B cell (primary cell): ENCODE results near the gene RAB3D. TPM values are rescaled to one million over a fixed set of nuclear protein-coding genes. Genes with fewer than 3 reads are reported as not detected.

Source experiments
- ATAC-seq: fragments of 200-7000 bp; cut with Tn5 transposase; one replicate; pipeline ENCODE4 v1.10.0; 2021; ENCODE audit warnings: low read depth, mild to moderate bottlenecking, moderate number of reproducible peaks, moderate library complexity
- CTCF ChIA-PET: fragments of 350-600 bp; sonication (Branson Sonifier 250); formaldehyde crosslinking; loops from one replicate; lab custom pipeline; 2021; ENCODE audit warnings: antibody characterized with exemption, inconsistent platforms; lab: Charles Lee
- POLR2A ChIA-PET: fragments of 350-600 bp; sonication (Branson Sonifier 250); formaldehyde crosslinking; loops from one replicate; lab custom pipeline; 2021; ENCODE audit warnings: antibody characterized with exemption; lab: Charles Lee
- DNase-seq: peaks from one replicate; pipeline ENCODE4 v3.0.0; 2013
- H2AFZ ChIP-seq: 2 replicates; pipeline ENCODE4 v1.6.1; 2012; ENCODE audit warnings: mild to moderate bottlenecking, low read depth, low read length; ENCODE audit not compliant: insufficient read depth, poor library complexity, severe bottlenecking
- H3K27ac ChIP-seq, 2 donors: 1 replicate in 1 of 2; 2 replicates in 1 of 2; pipeline ENCODE4 v1.5.1; 2012 to 2013; ENCODE audit warnings: low read length in 2 of 2, mild to moderate bottlenecking in 2 of 2, moderate library complexity in 1 of 2
- H3K27me3 ChIP-seq, 4 experiments: fragments of 200-600 bp in 1 of 4; sonication (generic) in 1 of 4; replicated peaks in 1 of 4; 1 replicate in 2 of 4; 2 replicates in 2 of 4; pipeline versions ENCODE4 v1.6.1 to v1.7.0; 2013 to 2016; ENCODE audit warnings: low read length in 3 of 4, mild to moderate bottlenecking in 2 of 4, mixed read lengths in 1 of 4, moderate library complexity in 1 of 4; ENCODE audit not compliant: insufficient read depth in 4 of 4, control insufficient read depth in 3 of 4; ENCODE audit errors: control extremely low read depth in 1 of 4
- H3K36me3 ChIP-seq, 2 experiments: replicated peaks in 1 of 2; 1 replicate in 1 of 2; 2 replicates in 1 of 2; pipeline versions ENCODE4 v1.6.1 to v1.7.1; 2013; ENCODE audit warnings: low read length in 1 of 2; ENCODE audit not compliant: insufficient read depth in 2 of 2, control insufficient read depth in 1 of 2; ENCODE audit errors: control extremely low read depth in 1 of 2, extremely low read depth in 1 of 2
- H3K4me1 ChIP-seq, 2 donors: fragments of 200-600 bp in 1 of 2; sonication (generic) in 1 of 2; 1 replicate in 1 of 2; 2 replicates in 1 of 2; pipeline versions ENCODE4 v1.5.1 to v1.6.1; 2013 to 2017; ENCODE audit warnings: low read length in 2 of 2; ENCODE audit not compliant: control insufficient read depth in 2 of 2, insufficient read depth in 2 of 2
- H3K4me2 ChIP-seq: replicated peaks from 2 replicates; pipeline ENCODE3; 2012; ENCODE audit warnings: mild to moderate bottlenecking, low read depth, low read length; ENCODE audit not compliant: poor library complexity, severe bottlenecking
- H3K4me3 ChIP-seq, 5 experiments: fragments of 200-600 bp in 1 of 5; sonication (generic) in 1 of 5; 1 replicate in 3 of 5; 2 replicates in 2 of 5; pipeline versions ENCODE4 v1.5.1 to v1.7.0; 2011 to 2016; ENCODE audit warnings: low read length in 4 of 5, mild to moderate bottlenecking in 4 of 5, low read depth in 2 of 5, control low read depth in 1 of 5, moderate library complexity in 1 of 5; ENCODE audit not compliant: insufficient read depth in 1 of 5; ENCODE audit errors: control extremely low read depth in 1 of 5, extremely low read depth in 1 of 5
- H3K79me2 ChIP-seq: fragments of 200-600 bp; sonication (generic); one replicate; pipeline ENCODE4 v1.6.0; 2016; ENCODE audit warnings: low read length; ENCODE audit not compliant: control insufficient read depth, insufficient read depth
- H3K9ac ChIP-seq: fragments of 200-600 bp; sonication (generic); 2 replicates; pipeline ENCODE4 v1.6.1; 2017; ENCODE audit warnings: mild to moderate bottlenecking, low read length, moderate library complexity
- H3K9me3 ChIP-seq, 3 donors: one replicate each; pipeline versions ENCODE4 v1.6.1 to v1.7.1; 2013; ENCODE audit warnings: low read length in 2 of 3; ENCODE audit not compliant: control insufficient read depth in 2 of 3, insufficient read depth in 1 of 3; ENCODE audit errors: control extremely low read depth in 1 of 3
- H4K20me1 ChIP-seq: 2 replicates; pipeline ENCODE4 v1.6.0; 2012; ENCODE audit warnings: mild to moderate bottlenecking, low read length; ENCODE audit not compliant: insufficient read depth, control insufficient read depth, poor library complexity, severe bottlenecking
- H3K27ac Mint-ChIP-seq: one replicate; pipeline ENCODE4 v1.8.0; 2021; ENCODE audit warnings: mixed read lengths
- H3K27me3 Mint-ChIP-seq: one replicate; pipeline ENCODE4 v1.8.0; 2021; ENCODE audit warnings: mixed read lengths
- H3K4me1 Mint-ChIP-seq: one replicate; pipeline ENCODE4 v1.8.0; 2021; ENCODE audit warnings: mixed read lengths
- H3K4me3 Mint-ChIP-seq: one replicate; pipeline ENCODE4 v1.8.0; 2021; ENCODE audit warnings: mixed read lengths
- H3K9me3 Mint-ChIP-seq: one replicate; pipeline ENCODE4 v1.8.0; 2022; ENCODE audit warnings: mixed read lengths; ENCODE audit not compliant: insufficient read depth
- EZH2 ChIP-seq: IDR thresholded peaks from 2 replicates; pipeline ENCODE4 v1.6.1; 2012; ENCODE audit warnings: borderline replicate concordance, low read depth, mild to moderate bottlenecking, moderate library complexity, low read length; ENCODE audit not compliant: insufficient read depth, poor library complexity, severe bottlenecking
- WGBS: methylation state at CpG from one replicate; pipeline ENCODE4 v1.1.5; 2013; ENCODE audit warnings: missing lambda C conversion rate; ENCODE audit not compliant: insufficient coverage; 5-methylcytosine and 5-hydroxymethylcytosine counted together
- intact Hi-C: fragments of 100-400 bp; cut with micrococcal nuclease; formaldehyde crosslinking; loops from one replicate; pipeline ENCODE4 v1.10.0; 2022
- polyA plus RNA-seq: library from polyadenylated mRNA; depleted of rRNA; stranded (reverse); fragments of >200 nt; gene quantifications from 2 replicates; pipeline ENCODE4 v1.2.3, GENCODE V29; 2012
- total RNA-seq, 2 donors: library from RNA; stranded (reverse); fragments of 120-200 nt in 1 of 2; gene quantifications; 1 replicate in 1 of 2; 2 replicates in 1 of 2; pipeline versions ENCODE4 v1.2.3 to v1.2.4, GENCODE V29; 2013 to 2022
- TF ChIP-seq, protein P1 (sequence below): fragments of 200-600 bp; IDR thresholded peaks from one replicate; pipeline ENCODE4 v1.8.0; 2022; ENCODE audit warnings: antibody characterized with exemption, mild to moderate bottlenecking

The RAB3D gene
- total and polyA plus RNA-seq, 2 donors (not counting 1 experiment from before 2014, with no cell fraction given) = 5.3 to 8.9 TPM

DNA sequence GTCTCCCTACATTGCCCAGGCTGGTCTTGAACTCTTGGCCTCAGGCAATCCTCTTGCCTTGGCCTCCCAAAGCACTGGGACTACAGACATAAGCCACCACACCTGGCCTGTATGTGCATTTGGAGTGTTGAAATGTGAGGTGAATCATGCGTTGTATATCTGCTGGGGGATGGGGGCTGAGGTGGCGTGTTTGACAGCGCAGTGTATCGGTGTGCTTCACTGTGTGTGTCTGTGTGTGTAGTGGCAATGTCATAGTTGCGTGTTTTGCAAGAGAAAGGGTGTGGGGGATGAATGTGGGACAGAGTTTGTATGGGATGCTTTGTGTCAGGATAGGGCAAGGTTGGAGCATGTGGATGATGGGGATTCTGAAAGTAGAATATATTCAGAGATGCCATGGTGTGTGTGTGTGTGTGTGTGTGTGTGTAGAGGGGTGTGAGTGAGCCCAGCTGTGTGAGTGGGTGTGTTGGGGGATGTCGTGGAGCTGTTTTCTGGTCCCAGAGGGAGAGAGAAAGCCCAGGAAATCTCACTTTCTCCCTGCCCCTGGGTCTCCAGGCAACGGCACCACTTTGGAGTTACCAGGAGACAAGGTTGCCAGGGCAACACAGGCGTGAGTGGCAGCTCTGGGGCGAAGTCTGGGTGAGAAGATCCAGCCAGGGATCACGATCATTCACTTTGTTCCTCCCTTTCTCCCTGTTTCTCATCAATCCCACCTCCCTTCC, 33.9 kb upstream of the RAB3D start:
- Mint-ChIP-seq H3K4me1 (peaks cover 14% of the 10 kb centered on the region), H3K9me3 (no peaks in the 10 kb centered on the region), H3K27me3 (no peaks in the 10 kb centered on the region), H3K4me3 (peak overlapping the region; percentile 74), H3K27ac (peak overlapping the region; percentile 69)
- no peak for DNase-seq
- 58% methylated on average over 10 of the region's 10 CpGs for WGBS
- ChIA-PET CTCF (interaction anchor here (1.1 to 4.6 kb wide), 2 partner anchors 62 to 109 kb away, joined by 4 to 37 read pairs; partner anchors contain the start of genes ODAD3 and PRKCSH), POLR2A (interaction anchor here (0.6 to 2.5 kb wide), 4 partner anchors 21 to 62 kb away, joined by 3 to 23 read pairs (median 4); partner anchors contain the start of genes CCDC159, ODAD3, PRKCSH and RAB3D)
- Histone ChIP-seq H3K9me3 (no peaks in the 10 kb centered on the region), H3K4me1 (peaks cover 27 to 32% of the 10 kb centered on the region in 2 donors), H4K20me1 (no peaks in the 10 kb centered on the region), H3K27me3 (no peaks in the 10 kb centered on the region), H3K9ac (no peak overlapping the region), H3K79me2 (peaks cover 16% of the 10 kb centered on the region), H2AFZ (peak overlapping the region; percentile 84), H3K27ac (no peak overlapping the region), H3K4me3 (no peak overlapping the region), H3K36me3 (peaks cover 0 to 10% of the 10 kb centered on the region in 2 experiments), H3K4me2 (peak overlapping the region; percentile 96)
- intact Hi-C loops = loop anchor here (10.0 kb wide), 1 partner anchor 1559 kb away; the partner anchor contains the start of gene FBXL12
- no peak for ATAC-seq
- TF ChIP-seq, protein P1, sequence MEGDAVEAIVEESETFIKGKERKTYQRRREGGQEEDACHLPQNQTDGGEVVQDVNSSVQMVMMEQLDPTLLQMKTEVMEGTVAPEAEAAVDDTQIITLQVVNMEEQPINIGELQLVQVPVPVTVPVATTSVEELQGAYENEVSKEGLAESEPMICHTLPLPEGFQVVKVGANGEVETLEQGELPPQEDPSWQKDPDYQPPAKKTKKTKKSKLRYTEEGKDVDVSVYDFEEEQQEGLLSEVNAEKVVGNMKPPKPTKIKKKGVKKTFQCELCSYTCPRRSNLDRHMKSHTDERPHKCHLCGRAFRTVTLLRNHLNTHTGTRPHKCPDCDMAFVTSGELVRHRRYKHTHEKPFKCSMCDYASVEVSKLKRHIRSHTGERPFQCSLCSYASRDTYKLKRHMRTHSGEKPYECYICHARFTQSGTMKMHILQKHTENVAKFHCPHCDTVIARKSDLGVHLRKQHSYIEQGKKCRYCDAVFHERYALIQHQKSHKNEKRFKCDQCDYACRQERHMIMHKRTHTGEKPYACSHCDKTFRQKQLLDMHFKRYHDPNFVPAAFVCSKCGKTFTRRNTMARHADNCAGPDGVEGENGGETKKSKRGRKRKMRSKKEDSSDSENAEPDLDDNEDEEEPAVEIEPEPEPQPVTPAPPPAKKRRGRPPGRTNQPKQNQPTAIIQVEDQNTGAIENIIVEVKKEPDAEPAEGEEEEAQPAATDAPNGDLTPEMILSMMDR = no peak

DNA sequence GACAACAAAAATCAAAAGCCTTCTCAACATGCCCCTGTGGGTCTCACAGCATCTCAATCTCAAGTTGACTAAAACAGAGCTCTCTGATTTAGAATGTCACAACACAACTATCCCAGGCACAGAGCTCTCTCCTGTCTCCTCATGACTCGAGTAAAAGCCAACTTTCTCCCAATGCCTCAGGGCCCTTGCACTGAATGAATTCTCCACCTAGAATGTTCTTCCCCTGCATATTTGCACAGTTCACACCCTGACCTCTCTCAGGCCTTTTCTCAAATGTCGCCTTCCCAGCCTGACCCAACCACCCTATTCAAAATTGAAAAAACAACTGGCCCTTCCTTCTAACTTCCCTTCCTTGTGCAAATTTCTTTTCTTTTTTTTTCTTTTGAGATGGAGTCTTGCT, 31.3 kb upstream of the RAB3D start:
- POLR2A ChIA-PET = interaction anchor here (0.6 kb wide), 1 partner anchor 211 kb away, joined by 8 read pairs; no protein-coding TSS in a partner anchor
- no peaks in the 10 kb centered on the region for H3K27me3 Mint-ChIP-seq
- Histone ChIP-seq H3K4me3 (no peak overlapping the region), H3K27me3 (no peaks in the 10 kb centered on the region), H3K4me1 (peaks cover 13 to 15% of the 10 kb centered on the region in 2 donors), H4K20me1 (no peaks in the 10 kb centered on the region), H3K4me2 (no peak overlapping the region), H3K9ac (no peak overlapping the region), H3K27ac (no peak overlapping the region), H3K36me3 (peaks cover 0 to 19% of the 10 kb centered on the region in 2 experiments), H3K79me2 (peaks cover 5% of the 10 kb centered on the region), H2AFZ (no peak overlapping the region), H3K9me3 (no peaks in the 10 kb centered on the region)
- H3K27ac Mint-ChIP-seq = no peak overlapping the region
- H3K9me3 Mint-ChIP-seq = no peaks in the 10 kb centered on the region
- intact Hi-C loops = loop anchor here (10.0 kb wide), 1 partner anchor 1556 kb away; the partner anchor contains the start of gene FBXL12
- TF ChIP-seq, protein P1 = no peak
- no peak for TF ChIP-seq EZH2
- 94% methylated on average over 2 of the region's 2 CpGs for WGBS
- DNase-seq (no peak), ATAC-seq (no peak)
- H3K4me3 Mint-ChIP-seq = no peak overlapping the region
- H3K4me1 Mint-ChIP-seq = peaks cover 4% of the 10 kb centered on the region
- CTCF ChIA-PET = no interaction called here
